Panc1 (cell line): ENCODE data around the gene SLC51B.

Experiments
- POLR2AphosphoS5 ChIP-seq: IDR thresholded peaks from 2 replicates; pipeline ENCODE4 v1.6.1; 2012; ENCODE audit warnings: mild to moderate bottlenecking, low read depth, low read length, moderate library complexity
- TF ChIP-seq, protein P1 (sequence below): fragments of 450-650 bp; IDR thresholded peaks from 2 replicates; pipeline ENCODE4 v1.5.1; 2017; ENCODE audit warnings: mild to moderate bottlenecking

GRCh38 chr15:65086680-65087111, 41.5 kb downstream of the SLC51B start:
- TF ChIP-seq, protein P1, sequence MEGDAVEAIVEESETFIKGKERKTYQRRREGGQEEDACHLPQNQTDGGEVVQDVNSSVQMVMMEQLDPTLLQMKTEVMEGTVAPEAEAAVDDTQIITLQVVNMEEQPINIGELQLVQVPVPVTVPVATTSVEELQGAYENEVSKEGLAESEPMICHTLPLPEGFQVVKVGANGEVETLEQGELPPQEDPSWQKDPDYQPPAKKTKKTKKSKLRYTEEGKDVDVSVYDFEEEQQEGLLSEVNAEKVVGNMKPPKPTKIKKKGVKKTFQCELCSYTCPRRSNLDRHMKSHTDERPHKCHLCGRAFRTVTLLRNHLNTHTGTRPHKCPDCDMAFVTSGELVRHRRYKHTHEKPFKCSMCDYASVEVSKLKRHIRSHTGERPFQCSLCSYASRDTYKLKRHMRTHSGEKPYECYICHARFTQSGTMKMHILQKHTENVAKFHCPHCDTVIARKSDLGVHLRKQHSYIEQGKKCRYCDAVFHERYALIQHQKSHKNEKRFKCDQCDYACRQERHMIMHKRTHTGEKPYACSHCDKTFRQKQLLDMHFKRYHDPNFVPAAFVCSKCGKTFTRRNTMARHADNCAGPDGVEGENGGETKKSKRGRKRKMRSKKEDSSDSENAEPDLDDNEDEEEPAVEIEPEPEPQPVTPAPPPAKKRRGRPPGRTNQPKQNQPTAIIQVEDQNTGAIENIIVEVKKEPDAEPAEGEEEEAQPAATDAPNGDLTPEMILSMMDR = no peak; the same call in 1 of the 2 replicates
- TF ChIP-seq POLR2AphosphoS5 = no peak
